GM23338 (cell line): Measurements from ENCODE around the gene ANKRD13C.

ENCODE experiments used
- CREB1 ChIP-seq: fragments of 250-450 bp; sonication (Bioruptor Pico); IDR thresholded peaks from 2 replicates; pipeline ENCODE4 v1.5.0; 2020; ENCODE audit warnings: low read depth, mild to moderate bottlenecking, moderate library complexity
- CTCF ChIP-seq, 2 experiments: fragments of 200-600 bp in 1 of 2; sonication (generic) in 1 of 2; conservative IDR thresholded peaks; 2 replicates each; pipeline versions ENCODE4 v1.5.1 to v1.6.1; 2016 to 2017; ENCODE audit warnings: antibody characterized with exemption in 2 of 2, low read depth in 2 of 2, mild to moderate bottlenecking in 2 of 2, moderate library complexity in 1 of 2
- EZH2 ChIP-seq: fragments of 200-600 bp; sonication (generic); IDR thresholded peaks from one replicate; pipeline ENCODE4 v1.8.0; 2017; ENCODE audit warnings: antibody characterized with exemption, mild to moderate bottlenecking, low read depth; ENCODE audit not compliant: unreplicated experiment
- EZH2phosphoT487 ChIP-seq: fragments of 200-600 bp; sonication (generic); IDR thresholded peaks from one replicate; pipeline ENCODE4 v1.8.1; 2018; ENCODE audit warnings: antibody characterized with exemption; ENCODE audit not compliant: unreplicated experiment
- JUNB ChIP-seq: IDR thresholded peaks from one replicate; pipeline ENCODE4 v1.6.1; 2016; ENCODE audit warnings: antibody characterized with exemption; ENCODE audit not compliant: unreplicated experiment
- POLR2AphosphoS5 ChIP-seq: IDR thresholded peaks from 2 replicates; pipeline ENCODE4 v1.6.1; 2016; ENCODE audit warnings: antibody characterized with exemption, low read depth
- REST ChIP-seq: IDR thresholded peaks from one replicate; pipeline ENCODE4 v1.6.1; 2018; ENCODE audit warnings: antibody characterized with exemption; ENCODE audit not compliant: unreplicated experiment
- STAT1 ChIP-seq: IDR thresholded peaks from one replicate; pipeline ENCODE4 v1.6.1; 2016; ENCODE audit warnings: antibody characterized with exemption; ENCODE audit not compliant: unreplicated experiment
- ZNF331 ChIP-seq: fragments of 250-450 bp; sonication (Bioruptor Pico); IDR thresholded peaks from 2 replicates; pipeline ENCODE4 v1.5.0; 2020; ENCODE audit warnings: low read depth, mild to moderate bottlenecking, moderate library complexity

GRCh38 chr1:70382682-70383081 is 28.2 kb upstream of the ANKRD13C start:
- TF ChIP-seq CTCF (conservative IDR thresholded peaks at IDR 0.05; ENCODE audit: low read depth in 2 of 2) (no peak), EZH2 (no peak), JUNB (no peak), REST (no peak), ZNF331 (no peak), POLR2AphosphoS5 (no peak), STAT1 (no peak), CREB1 (no peak), EZH2phosphoT487 (no peak)
